ENCODE results near the gene WWTR1. TPM values are rescaled to one million over a fixed set of nuclear protein-coding genes. Genes with fewer than 3 reads are reported as not detected.
A peak's percentile ranks its signal among the peaks of the same experiment; 100 is the strongest.

The WWTR1 gene
- polyA plus RNA-seq, 2 donors: 29.2 to 31.2 TPM

- H3K36me3 ChIP-seq (ENCODE audit: control insufficient read depth in 2 of 2, insufficient read depth in 2 of 2, low read length in 1 of 2): no peaks in the 10 kb centered on the region
- peak overlapping the region; percentile 81 to 99 for H3K27ac ChIP-seq (ENCODE audit: low read depth in 2 of 2, low read length in 1 of 2)
- H3K27me3 ChIP-seq (ENCODE audit: control insufficient read depth in 1 of 2, insufficient read depth in 2 of 2, low read length in 2 of 2): no peaks in the 10 kb centered on the region
- no peaks in the 10 kb centered on the region for H3K9me3 ChIP-seq (ENCODE audit: control insufficient read depth in 2 of 2, insufficient read depth in 1 of 2, low read depth in 1 of 2, low read length in 1 of 2)
- 21 to 30% methylated on average over 2 of the region's 2 CpGs for WGBS, 2 donors
- H3K4me3 ChIP-seq (ENCODE audit: low read depth in 1 of 2, low read length in 2 of 2): peak overlapping the region; percentile 84 to 90
- H3K4me1 ChIP-seq (ENCODE audit: control insufficient read depth in 2 of 2, insufficient read depth in 2 of 2, low read length in 1 of 2): no peaks in the 10 kb centered on the region
Observed at GRCh38 chr3:149655826-149656574, 1.8 kb downstream of the WWTR1 start.

DNA sequence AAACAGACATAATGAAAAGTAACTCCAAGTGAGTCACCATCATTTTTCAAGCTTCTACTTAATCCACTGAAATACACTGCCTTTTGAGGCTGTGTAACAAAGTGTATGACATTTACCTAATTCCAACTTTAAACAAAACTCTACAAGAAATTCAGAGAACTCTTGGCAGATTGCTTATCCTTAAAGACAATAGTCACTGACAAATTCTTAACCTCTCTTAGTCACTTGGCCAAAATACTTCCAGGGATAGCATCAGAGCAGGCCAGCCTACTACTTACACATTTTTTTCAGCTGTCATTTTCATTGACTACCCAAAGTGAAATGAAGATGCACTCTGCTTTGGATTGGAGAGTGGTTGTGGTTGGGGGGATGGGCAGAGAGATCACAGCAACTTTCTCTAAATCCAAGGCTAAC lies 3.6 kb downstream of the WWTR1 start:
- no peaks in the 10 kb centered on the region for H3K9me3 ChIP-seq (ENCODE audit: control insufficient read depth in 2 of 2, insufficient read depth in 1 of 2, low read depth in 1 of 2, low read length in 1 of 2)
- no peaks in the 10 kb centered on the region for H3K36me3 ChIP-seq (ENCODE audit: control insufficient read depth in 2 of 2, insufficient read depth in 2 of 2, low read length in 1 of 2)
- peaks cover 0 to 3% of the 10 kb centered on the region in 2 donors for H3K4me1 ChIP-seq (ENCODE audit: control insufficient read depth in 2 of 2, insufficient read depth in 2 of 2, low read length in 1 of 2)
- H3K27me3 ChIP-seq (ENCODE audit: control insufficient read depth in 1 of 2, insufficient read depth in 2 of 2, low read length in 2 of 2): no peaks in the 10 kb centered on the region
- H3K4me3 ChIP-seq (ENCODE audit: low read depth in 1 of 2, low read length in 2 of 2): peak overlapping the region in 1 of 2 donors; percentile 14
- H3K27ac ChIP-seq (ENCODE audit: low read depth in 2 of 2, low read length in 1 of 2): peak overlapping the region; percentile 55 to 60

DNA sequence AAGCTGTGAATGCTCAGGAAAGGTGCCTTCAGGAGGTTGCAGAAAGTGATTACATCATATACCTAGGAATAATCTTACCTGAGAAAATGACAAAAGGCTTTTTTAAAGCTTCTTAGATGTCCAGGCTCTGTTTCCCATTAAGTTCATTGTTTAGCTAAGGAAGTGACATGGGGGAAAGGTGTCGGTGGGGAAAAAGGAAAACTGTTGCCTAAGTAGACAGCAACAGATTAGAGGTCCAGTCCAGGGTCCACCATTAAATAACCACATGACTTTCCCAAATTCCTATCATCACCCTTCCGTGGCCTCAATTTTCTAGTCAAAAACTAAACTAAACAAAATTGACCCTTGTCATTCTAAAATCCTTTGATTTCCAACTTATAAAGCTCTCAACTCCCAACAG lies 4.3 kb downstream of the WWTR1 start:
- WGBS, 2 donors: 59 to 81% methylated on average over 2 of the region's 2 CpGs
- Histone ChIP-seq H3K4me1 (ENCODE audit: control insufficient read depth in 2 of 2, insufficient read depth in 2 of 2, low read length in 1 of 2) (peaks cover 0 to 3% of the 10 kb centered on the region in 2 donors), H3K27ac (ENCODE audit: low read depth in 2 of 2, low read length in 1 of 2) (peak overlapping the region; percentile 31 to 69), H3K4me3 (ENCODE audit: low read depth in 1 of 2, low read length in 2 of 2) (peak overlapping the region in 1 of 2 donors; percentile 11), H3K27me3 (ENCODE audit: control insufficient read depth in 1 of 2, insufficient read depth in 2 of 2, low read length in 2 of 2) (no peaks in the 10 kb centered on the region), H3K36me3 (ENCODE audit: control insufficient read depth in 2 of 2, insufficient read depth in 2 of 2, low read length in 1 of 2) (no peaks in the 10 kb centered on the region), H3K9me3 (ENCODE audit: control insufficient read depth in 2 of 2, insufficient read depth in 1 of 2, low read depth in 1 of 2, low read length in 1 of 2) (no peaks in the 10 kb centered on the region)

GRCh38 chr3:149653136-149653535 lies 4.7 kb downstream of the WWTR1 start:
- H3K4me3 ChIP-seq (ENCODE audit: low read depth in 1 of 2, low read length in 2 of 2): peak overlapping the region in 1 of 2 donors; percentile 11
- H3K9me3 ChIP-seq (ENCODE audit: control insufficient read depth in 2 of 2, insufficient read depth in 1 of 2, low read depth in 1 of 2, low read length in 1 of 2): no peaks in the 10 kb centered on the region
- WGBS, 2 donors: 94 to 98% methylated on average over 1 of the region's 1 CpG
- H3K27me3 ChIP-seq (ENCODE audit: control insufficient read depth in 1 of 2, insufficient read depth in 2 of 2, low read length in 2 of 2): no peaks in the 10 kb centered on the region
- peaks cover 0 to 3% of the 10 kb centered on the region in 2 donors for H3K4me1 ChIP-seq (ENCODE audit: control insufficient read depth in 2 of 2, insufficient read depth in 2 of 2, low read length in 1 of 2)
- H3K27ac ChIP-seq (ENCODE audit: low read depth in 2 of 2, low read length in 1 of 2): peak overlapping the region; percentile 31 to 69
- no peaks in the 10 kb centered on the region for H3K36me3 ChIP-seq (ENCODE audit: control insufficient read depth in 2 of 2, insufficient read depth in 2 of 2, low read length in 1 of 2)

DNA sequence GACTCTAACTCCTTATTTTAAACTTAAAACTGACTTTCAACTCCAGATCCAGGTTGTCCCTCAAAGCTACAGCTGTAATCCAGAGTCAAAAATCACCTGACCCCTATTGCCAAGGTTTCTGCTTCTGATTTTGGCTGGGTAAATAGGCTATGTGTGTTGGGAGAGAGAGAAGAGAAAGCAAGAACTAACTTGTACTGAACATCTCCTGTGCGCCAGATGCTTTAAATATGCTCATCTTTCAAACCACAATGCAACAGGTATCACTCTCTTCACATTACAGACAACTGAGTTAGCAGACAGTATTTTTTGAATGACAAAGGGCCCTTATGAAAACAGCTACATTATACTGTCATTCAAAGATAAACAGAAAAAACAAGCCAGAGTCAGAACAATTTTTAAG lies 7.0 kb downstream of the WWTR1 start:
- H3K9me3 ChIP-seq (ENCODE audit: control insufficient read depth in 2 of 2, insufficient read depth in 1 of 2, low read depth in 1 of 2, low read length in 1 of 2): no peaks in the 10 kb centered on the region
- H3K27me3 ChIP-seq (ENCODE audit: control insufficient read depth in 1 of 2, insufficient read depth in 2 of 2, low read length in 2 of 2): no peaks in the 10 kb centered on the region
- WGBS, 2 donors: 51 to 62% methylated on average over 1 of the region's 1 CpG
- no peak overlapping the region for H3K4me3 ChIP-seq (ENCODE audit: low read depth in 1 of 2, low read length in 2 of 2)
- H3K4me1 ChIP-seq (ENCODE audit: control insufficient read depth in 2 of 2, insufficient read depth in 2 of 2, low read length in 1 of 2): peaks cover 2 to 6% of the 10 kb centered on the region in 2 donors
- H3K36me3 ChIP-seq (ENCODE audit: control insufficient read depth in 2 of 2, insufficient read depth in 2 of 2, low read length in 1 of 2): no peaks in the 10 kb centered on the region
- peak overlapping the region in 1 of 2 donors; percentile 9 for H3K27ac ChIP-seq (ENCODE audit: low read depth in 2 of 2, low read length in 1 of 2)

DNA sequence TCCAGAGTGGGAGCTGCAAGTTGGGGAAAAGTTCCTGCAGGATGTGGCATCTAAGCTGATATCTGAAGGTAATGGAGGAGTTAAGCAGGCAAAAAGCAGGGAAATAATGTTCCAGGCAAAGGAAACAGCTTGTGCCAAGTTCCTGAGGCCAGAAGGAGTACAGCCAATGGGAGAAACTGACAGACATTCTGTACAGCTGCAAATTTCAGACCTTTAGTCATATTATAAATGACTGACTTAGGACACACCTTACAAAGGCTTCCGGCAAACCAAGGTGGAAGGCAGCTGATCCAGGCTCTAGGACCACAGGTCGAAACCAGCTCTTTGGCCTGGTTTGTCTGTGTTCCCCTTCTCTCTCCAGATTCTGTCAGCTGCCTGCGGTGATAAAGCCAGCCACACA lies 9.3 kb downstream of the WWTR1 start:
- H3K27ac ChIP-seq (ENCODE audit: low read depth in 2 of 2, low read length in 1 of 2): peak overlapping the region; percentile 60 to 81
- 28 to 55% methylated on average over 3 of the region's 3 CpGs for WGBS, 2 donors

GRCh38 chr3:149647812-149648211 lies 10.0 kb downstream of the WWTR1 start:
- H3K4me1 ChIP-seq (ENCODE audit: control insufficient read depth in 2 of 2, insufficient read depth in 2 of 2, low read length in 1 of 2): peaks cover 2 to 6% of the 10 kb centered on the region in 2 donors
- H3K36me3 ChIP-seq (ENCODE audit: control insufficient read depth in 2 of 2, insufficient read depth in 2 of 2, low read length in 1 of 2): no peaks in the 10 kb centered on the region
- peak overlapping the region; percentile 60 to 81 for H3K27ac ChIP-seq (ENCODE audit: low read depth in 2 of 2, low read length in 1 of 2)
- H3K4me3 ChIP-seq (ENCODE audit: low read depth in 1 of 2, low read length in 2 of 2): no peak overlapping the region
- H3K27me3 ChIP-seq (ENCODE audit: control insufficient read depth in 1 of 2, insufficient read depth in 2 of 2, low read length in 2 of 2): no peaks in the 10 kb centered on the region
- no peaks in the 10 kb centered on the region for H3K9me3 ChIP-seq (ENCODE audit: control insufficient read depth in 2 of 2, insufficient read depth in 1 of 2, low read depth in 1 of 2, low read length in 1 of 2)
- WGBS, 2 donors: 85 to 90% methylated on average over 1 of the region's 1 CpG

More for the DNA sequence above, 9.3 kb downstream of the WWTR1 start:
- no peaks in the 10 kb centered on the region for H3K27me3 ChIP-seq (ENCODE audit: control insufficient read depth in 1 of 2, insufficient read depth in 2 of 2, low read length in 2 of 2)
- H3K9me3 ChIP-seq (ENCODE audit: control insufficient read depth in 2 of 2, insufficient read depth in 1 of 2, low read depth in 1 of 2, low read length in 1 of 2): no peaks in the 10 kb centered on the region
- no peaks in the 10 kb centered on the region for H3K36me3 ChIP-seq (ENCODE audit: control insufficient read depth in 2 of 2, insufficient read depth in 2 of 2, low read length in 1 of 2)
- H3K4me1 ChIP-seq (ENCODE audit: control insufficient read depth in 2 of 2, insufficient read depth in 2 of 2, low read length in 1 of 2): peaks cover 2 to 6% of the 10 kb centered on the region in 2 donors
- no peak overlapping the region for H3K4me3 ChIP-seq (ENCODE audit: low read depth in 1 of 2, low read length in 2 of 2)

- Histone ChIP-seq H3K27me3 (ENCODE audit: control insufficient read depth in 1 of 2, insufficient read depth in 2 of 2, low read length in 2 of 2) (no peaks in the 10 kb centered on the region), H3K4me3 (ENCODE audit: low read depth in 1 of 2, low read length in 2 of 2) (no peak overlapping the region), H3K4me1 (ENCODE audit: control insufficient read depth in 2 of 2, insufficient read depth in 2 of 2, low read length in 1 of 2) (peaks cover 2 to 6% of the 10 kb centered on the region in 2 donors), H3K27ac (ENCODE audit: low read depth in 2 of 2, low read length in 1 of 2) (peak overlapping the region; percentile 16 to 60), H3K9me3 (ENCODE audit: control insufficient read depth in 2 of 2, insufficient read depth in 1 of 2, low read depth in 1 of 2, low read length in 1 of 2) (no peaks in the 10 kb centered on the region), H3K36me3 (ENCODE audit: control insufficient read depth in 2 of 2, insufficient read depth in 2 of 2, low read length in 1 of 2) (no peaks in the 10 kb centered on the region)
- 91 to 93% methylated on average over 4 of the region's 4 CpGs for WGBS, 2 donors
Observed at GRCh38 chr3:149647285-149647684, 10.5 kb downstream of the WWTR1 start.

DNA sequence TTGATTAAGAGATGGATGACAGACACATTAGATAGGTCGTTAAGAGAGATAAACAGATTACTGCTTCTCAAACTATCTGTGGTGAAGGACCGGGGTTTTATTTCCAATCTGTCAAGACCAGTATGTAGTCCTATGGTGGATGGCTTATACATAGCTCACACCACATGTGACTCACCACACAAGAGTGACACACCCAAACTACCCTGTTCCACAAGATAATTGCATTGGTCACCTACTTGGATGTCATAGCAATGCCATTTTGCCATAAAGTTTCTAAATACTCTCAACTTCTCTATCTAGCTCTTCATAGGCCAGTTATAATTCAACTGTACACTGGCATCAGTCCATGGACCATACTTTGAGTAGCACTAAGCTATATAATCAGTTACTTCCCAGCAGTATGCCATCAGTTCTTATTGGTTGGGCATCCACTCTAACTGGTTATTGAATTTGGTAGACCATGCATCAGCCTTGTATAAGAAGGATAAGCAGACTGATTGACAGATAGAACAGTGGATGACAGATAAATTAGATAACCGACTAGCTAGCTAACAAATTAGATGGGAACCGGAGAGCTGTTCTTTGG lies 11.6 kb downstream of the WWTR1 start:
- Histone ChIP-seq H3K36me3 (ENCODE audit: control insufficient read depth in 2 of 2, insufficient read depth in 2 of 2, low read length in 1 of 2) (no peaks in the 10 kb centered on the region), H3K4me3 (ENCODE audit: low read depth in 1 of 2, low read length in 2 of 2) (no peak overlapping the region), H3K27me3 (ENCODE audit: control insufficient read depth in 1 of 2, insufficient read depth in 2 of 2, low read length in 2 of 2) (no peaks in the 10 kb centered on the region), H3K9me3 (ENCODE audit: control insufficient read depth in 2 of 2, insufficient read depth in 1 of 2, low read depth in 1 of 2, low read length in 1 of 2) (no peaks in the 10 kb centered on the region), H3K4me1 (ENCODE audit: control insufficient read depth in 2 of 2, insufficient read depth in 2 of 2, low read length in 1 of 2) (peaks cover 2 to 6% of the 10 kb centered on the region in 2 donors), H3K27ac (ENCODE audit: low read depth in 2 of 2, low read length in 1 of 2) (peak overlapping the region; percentile 9 to 56)
- 76 to 78% methylated on average over 4 of the region's 4 CpGs for WGBS, 2 donors

All from esophagus (tissue), 2 donors.